ENCODE data around the gene ART3.
A peak's percentile ranks its signal among the peaks of the same experiment; 100 is the strongest.

ART3 gene

DNA sequence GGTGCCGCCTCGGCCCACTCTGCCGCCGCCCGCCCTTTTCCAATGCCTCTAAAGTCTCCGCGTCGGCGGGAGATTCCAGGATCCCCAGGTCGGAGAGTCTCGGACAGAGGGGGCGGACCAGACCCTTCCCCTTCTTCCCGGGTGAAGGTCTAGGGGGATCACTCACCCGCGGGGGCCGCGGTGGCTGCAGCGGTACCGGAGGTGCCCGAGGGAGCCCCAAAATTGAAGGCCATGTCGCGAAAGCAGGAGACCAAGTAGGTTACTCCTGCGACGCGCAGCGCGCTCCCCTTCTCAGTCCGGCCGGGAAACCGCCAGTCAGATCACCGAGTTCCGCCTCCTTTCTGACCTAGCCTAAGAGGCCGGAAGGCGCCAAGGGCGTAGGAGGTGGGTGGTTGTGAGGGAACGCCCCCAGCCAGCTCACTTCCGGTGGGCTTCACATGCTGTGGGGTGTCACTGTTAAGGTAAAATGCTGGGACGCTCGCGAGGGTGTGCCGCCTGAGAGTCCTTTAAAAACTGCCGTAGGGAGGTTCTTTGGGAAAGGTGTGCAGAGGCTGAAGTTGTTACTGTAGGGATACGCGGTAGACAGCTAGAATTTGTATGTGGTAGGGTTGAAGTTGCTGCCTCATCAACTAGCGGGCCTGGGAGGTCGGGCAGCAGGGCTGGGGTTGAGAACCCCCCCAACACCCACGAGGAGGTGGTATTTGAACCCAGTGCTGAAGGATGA, 73.8 kb downstream of the ART3 start, which contains the start of gene NUP54:
Gene NUP54 (minus strand): TSS at position 256 of the 724 bp plus-strand sequence. CDS start 23 bp downstream, at position 233.
- DNase-seq (ENCODE audit: low read depth), result peak; percentile 93

DNA sequence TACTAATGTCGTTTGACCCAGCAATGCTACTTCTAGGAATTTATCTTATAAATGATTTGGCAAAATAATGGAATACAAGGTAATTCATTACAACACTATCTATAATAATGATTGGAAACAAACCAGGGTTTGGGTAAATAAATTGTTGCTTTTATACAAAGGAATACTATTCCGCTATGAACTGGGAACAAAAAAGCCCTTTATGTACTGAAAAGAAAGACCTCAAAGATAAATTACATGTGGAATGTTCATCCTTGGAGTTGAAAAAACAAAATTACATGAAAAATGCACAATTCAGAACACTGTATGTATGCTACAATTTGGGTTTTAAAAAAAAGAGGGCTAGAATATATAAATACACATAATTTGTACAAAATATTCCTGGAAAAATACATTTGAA, 78.8 kb downstream of the ART3 start:
- no peak for DNase-seq (ENCODE audit: low read depth)

DNA sequence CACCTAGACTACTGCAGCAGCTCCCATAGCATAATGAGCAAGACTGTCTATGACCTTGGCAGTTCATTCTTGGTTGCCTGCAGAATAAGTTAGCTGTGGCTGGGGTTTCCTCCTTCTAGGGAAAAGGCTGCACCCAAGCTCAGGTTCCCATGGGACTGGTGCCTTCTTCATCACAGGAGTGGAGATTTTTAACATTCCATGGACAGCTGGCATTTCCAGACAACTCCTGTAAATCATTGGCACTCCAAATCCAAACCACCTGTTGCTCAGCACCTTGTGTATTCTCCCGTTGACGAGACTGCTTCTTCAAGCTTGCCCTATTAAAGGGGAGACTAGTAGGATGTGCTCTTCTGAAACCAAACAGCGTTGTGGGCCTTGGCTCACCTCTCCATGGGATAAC, 81.5 kb downstream of the ART3 start:
- no peak for DNase-seq (ENCODE audit: low read depth)

DNA sequence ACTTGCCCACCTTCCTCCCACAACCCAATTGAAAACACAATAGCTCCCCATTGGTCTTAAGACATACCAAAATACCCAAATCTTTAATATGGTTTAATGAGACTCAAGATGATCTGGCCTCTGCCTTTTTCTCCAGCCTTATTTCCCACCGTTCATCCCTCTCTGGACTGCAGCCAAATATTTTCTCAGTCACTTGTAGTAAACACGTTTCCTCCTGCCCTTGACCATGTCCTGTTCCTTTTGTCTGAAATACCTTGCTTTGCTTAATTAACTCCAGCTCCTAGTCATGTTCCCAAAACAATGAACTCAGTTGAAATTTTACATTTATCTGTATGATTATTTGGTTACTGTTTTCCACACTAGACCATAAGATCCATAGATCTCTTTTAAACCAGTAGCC, 82.1 kb downstream of the ART3 start:
- no peak for DNase-seq (ENCODE audit: low read depth)

DNA sequence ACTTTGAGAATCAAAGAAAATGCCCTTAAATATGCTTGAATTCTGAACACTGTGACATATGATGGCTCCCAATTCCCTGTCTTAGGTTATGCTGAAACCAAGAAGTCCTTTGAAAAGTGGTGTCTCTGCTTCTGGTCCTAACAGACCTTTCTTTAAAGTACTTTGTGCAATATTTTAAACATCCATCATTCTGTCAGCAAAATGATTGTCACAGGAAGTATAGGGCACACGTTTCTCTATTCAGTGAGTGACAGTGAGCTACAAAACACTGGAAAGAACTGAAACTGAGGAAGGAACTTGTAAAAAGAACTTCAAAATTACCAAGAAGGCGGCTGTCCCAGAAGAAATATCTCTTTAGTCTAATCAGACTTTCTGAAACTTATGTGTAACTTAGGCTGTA, 85.8 kb downstream of the ART3 start:
- DNase-seq (ENCODE audit: low read depth), result no peak

All from EH (cell line).